Measurements from ENCODE around the gene ABCC4.

Gene ABCC4

GRCh38 chr13:95153647-95154412 is 147.4 kb downstream of the ABCC4 start:
- DNase-seq (ENCODE audit: low spot score), result no peak
- no peak for TF ChIP-seq CTCF (IDR thresholded peaks at IDR 0.05; ENCODE audit: extremely low read depth, missing control alignments)

- no peak for TF ChIP-seq CTCF (IDR thresholded peaks at IDR 0.05; ENCODE audit: extremely low read depth, missing control alignments)
- no peak for DNase-seq (ENCODE audit: low spot score)
These were observed 149.2 kb downstream of the ABCC4 start for GRCh38 chr13:95151942-95152587.

GRCh38 chr13:95150555-95150954 is 150.7 kb downstream of the ABCC4 start:
- TF ChIP-seq CTCF (IDR thresholded peaks at IDR 0.05; ENCODE audit: extremely low read depth, missing control alignments), result no peak
- DNase-seq (ENCODE audit: low spot score), result no peak

- DNase-seq (ENCODE audit: low spot score), result no peak
- no peak for TF ChIP-seq CTCF (IDR thresholded peaks at IDR 0.05; ENCODE audit: extremely low read depth, missing control alignments)
These were observed 154.8 kb downstream of the ABCC4 start for GRCh38 chr13:95146486-95146885.

GRCh38 chr13:95145587-95145986 is 155.7 kb downstream of the ABCC4 start:
- DNase-seq (ENCODE audit: low spot score), result no peak
- no peak for TF ChIP-seq CTCF (IDR thresholded peaks at IDR 0.05; ENCODE audit: extremely low read depth, missing control alignments)

- no peak for TF ChIP-seq CTCF (IDR thresholded peaks at IDR 0.05; ENCODE audit: extremely low read depth, missing control alignments)
- DNase-seq (ENCODE audit: low spot score), result no peak
These were observed 160.7 kb downstream of the ABCC4 start for GRCh38 chr13:95140502-95140901.

DNA sequence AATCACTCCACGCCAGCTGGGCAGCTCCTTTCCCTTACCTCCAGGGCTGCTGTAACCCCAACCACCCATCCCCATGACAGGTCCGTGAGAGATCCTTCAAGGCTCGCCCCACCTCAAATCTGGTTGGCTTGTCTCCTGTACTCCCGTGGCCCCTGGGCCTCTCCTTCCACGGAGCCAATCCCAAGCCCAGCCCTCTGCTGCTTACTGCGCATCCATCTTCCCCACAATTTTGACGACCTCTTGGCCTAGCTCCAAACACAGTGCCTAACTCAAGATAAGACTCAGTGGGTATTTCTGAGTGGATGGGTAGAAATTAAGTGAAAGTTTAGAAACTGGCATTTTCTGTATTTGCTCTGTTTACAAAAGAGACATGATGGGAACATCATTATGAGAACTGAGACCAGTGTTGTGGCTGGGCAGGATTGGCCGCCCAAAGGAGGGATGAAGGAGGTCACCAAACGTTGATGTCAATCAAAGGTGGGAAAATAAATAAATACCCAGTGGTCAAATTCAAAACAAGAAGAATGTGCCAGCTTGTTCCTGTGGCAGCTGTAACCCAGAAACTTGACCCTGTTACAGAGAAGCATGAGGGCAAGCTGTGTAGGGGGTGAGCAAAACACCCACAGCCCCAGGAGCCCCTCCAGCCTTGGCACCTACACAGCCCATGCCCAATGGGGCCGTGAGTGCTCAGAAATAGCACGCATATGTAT is 162.2 kb downstream of the ABCC4 start:
- no peak for TF ChIP-seq CTCF (IDR thresholded peaks at IDR 0.05; ENCODE audit: extremely low read depth, missing control alignments)
- no peak for DNase-seq (ENCODE audit: low spot score)

Measured in GM20000 (cell line).